ENCODE data around the gene CAPN8. TPM values are rescaled to one million over a fixed set of nuclear protein-coding genes. Genes with fewer than 3 reads are reported as not detected.

CAPN8 gene
- total RNA-seq, 6 experiments from 2014 or later: 0.35 to 1.1 TPM; not detected in 4

DNA sequence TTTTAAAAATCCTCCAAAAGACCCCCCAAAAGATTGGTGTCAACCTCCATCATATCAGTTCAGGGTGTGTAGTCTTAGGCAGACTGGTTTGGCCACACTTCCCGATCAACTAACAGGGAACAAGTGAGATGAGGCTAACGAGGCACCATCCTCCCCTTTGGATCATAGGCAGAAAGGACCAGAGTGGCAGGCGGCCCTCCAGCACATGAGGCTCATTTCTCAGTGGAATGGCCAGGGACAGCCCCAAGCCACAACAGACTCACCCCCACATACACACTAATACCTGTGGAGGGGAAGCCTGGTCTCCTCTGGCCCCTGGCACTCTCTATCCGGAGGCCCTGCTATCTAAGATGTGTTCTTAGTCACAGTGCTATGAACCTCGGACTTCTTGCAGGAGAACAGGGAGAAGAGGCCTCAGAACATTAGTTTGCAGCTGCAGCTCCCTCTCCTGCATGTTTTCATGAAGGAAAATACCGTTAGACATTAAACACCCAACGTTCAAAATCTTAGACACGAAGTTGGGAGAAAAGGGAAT is 29.6 kb upstream of the CAPN8 start:
- DNase-seq: no peak
- TF ChIP-seq, protein P1, sequence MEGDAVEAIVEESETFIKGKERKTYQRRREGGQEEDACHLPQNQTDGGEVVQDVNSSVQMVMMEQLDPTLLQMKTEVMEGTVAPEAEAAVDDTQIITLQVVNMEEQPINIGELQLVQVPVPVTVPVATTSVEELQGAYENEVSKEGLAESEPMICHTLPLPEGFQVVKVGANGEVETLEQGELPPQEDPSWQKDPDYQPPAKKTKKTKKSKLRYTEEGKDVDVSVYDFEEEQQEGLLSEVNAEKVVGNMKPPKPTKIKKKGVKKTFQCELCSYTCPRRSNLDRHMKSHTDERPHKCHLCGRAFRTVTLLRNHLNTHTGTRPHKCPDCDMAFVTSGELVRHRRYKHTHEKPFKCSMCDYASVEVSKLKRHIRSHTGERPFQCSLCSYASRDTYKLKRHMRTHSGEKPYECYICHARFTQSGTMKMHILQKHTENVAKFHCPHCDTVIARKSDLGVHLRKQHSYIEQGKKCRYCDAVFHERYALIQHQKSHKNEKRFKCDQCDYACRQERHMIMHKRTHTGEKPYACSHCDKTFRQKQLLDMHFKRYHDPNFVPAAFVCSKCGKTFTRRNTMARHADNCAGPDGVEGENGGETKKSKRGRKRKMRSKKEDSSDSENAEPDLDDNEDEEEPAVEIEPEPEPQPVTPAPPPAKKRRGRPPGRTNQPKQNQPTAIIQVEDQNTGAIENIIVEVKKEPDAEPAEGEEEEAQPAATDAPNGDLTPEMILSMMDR (IDR thresholded peaks at IDR 0.05): no peak
- no peak for TF ChIP-seq POLR2A (IDR thresholded peaks at IDR 0.05)
- Histone ChIP-seq H3K36me3 (no peaks in the 10 kb centered on the region), H3K9me3 (no peaks in the 10 kb centered on the region), H3K4me3 (no peak overlapping the region), H3K27ac (no peak overlapping the region), H3K27me3 (no peaks in the 10 kb centered on the region), H3K4me1 (peaks cover 0 to 4% (median 0%) of the 10 kb centered on the region in 4 donors)
- no peak for ATAC-seq
- WGBS (ENCODE audit: insufficient coverage, low coverage, low lambda C conversion rate, missing lambda C conversion rate): 47% methylated on average over 5 of the region's 8 CpGs
- intact Hi-C loops (cut with DNase I): loop anchor here in 1 of 2 donors (10.0 kb wide), 1 partner anchor 360 kb away; no protein-coding TSS in a partner anchor

DNA sequence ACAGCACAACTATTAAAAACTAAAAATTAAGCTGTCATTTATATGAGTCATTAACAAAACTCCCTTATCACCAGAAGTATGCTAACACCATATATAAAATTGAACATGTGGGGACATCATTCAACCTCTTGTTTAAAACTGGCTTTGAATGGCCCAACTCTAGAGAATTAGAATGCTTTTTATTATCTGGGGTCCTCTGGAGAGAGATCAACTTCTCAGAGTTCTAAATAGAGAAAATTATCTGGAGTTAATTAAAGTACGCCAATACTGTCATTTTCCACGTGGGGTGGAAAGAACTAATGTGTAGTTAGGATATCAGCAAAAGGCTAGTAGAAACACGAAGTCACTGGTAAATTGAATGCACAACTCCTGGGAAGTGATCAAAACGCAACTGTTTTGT is 25.6 kb upstream of the CAPN8 start:
- Histone ChIP-seq H3K9me3 (no peaks in the 10 kb centered on the region), H3K4me1 (no peaks in the 10 kb centered on the region), H3K27me3 (no peaks in the 10 kb centered on the region), H3K4me3 (no peak overlapping the region), H3K27ac (no peak overlapping the region), H3K36me3 (no peaks in the 10 kb centered on the region)
- intact Hi-C loops (cut with DNase I): loop anchor here in 1 of 2 donors (10.0 kb wide), 1 partner anchor 364 kb away; no protein-coding TSS in a partner anchor
- no peak for DNase-seq
- WGBS (ENCODE audit: insufficient coverage, low coverage, low lambda C conversion rate, missing lambda C conversion rate): 67% methylated on average over 4 of the region's 4 CpGs
- ATAC-seq: no peak
- TF ChIP-seq POLR2A (IDR thresholded peaks at IDR 0.05): no peak
- TF ChIP-seq, protein P1 (IDR thresholded peaks at IDR 0.05): no peak

DNA sequence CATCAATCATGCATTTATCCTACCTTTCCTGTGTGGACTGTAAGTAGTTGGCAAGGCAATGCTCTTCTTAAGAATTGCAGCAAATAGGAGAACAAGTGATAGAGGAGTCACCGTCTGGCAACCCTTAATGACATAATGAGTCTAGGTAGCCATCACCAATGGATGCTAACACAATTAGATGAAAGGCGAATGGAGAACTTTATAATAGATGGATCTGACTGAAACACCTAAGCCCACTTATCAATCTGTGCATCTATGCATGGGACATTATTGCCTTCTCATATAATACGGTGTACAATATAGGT is 18.9 kb upstream of the CAPN8 start:
- intact Hi-C loops (cut with DNase I): no loop called here
- WGBS (ENCODE audit: insufficient coverage, low coverage, low lambda C conversion rate, missing lambda C conversion rate): 72% methylated on average over 2 of the region's 3 CpGs

DNA sequence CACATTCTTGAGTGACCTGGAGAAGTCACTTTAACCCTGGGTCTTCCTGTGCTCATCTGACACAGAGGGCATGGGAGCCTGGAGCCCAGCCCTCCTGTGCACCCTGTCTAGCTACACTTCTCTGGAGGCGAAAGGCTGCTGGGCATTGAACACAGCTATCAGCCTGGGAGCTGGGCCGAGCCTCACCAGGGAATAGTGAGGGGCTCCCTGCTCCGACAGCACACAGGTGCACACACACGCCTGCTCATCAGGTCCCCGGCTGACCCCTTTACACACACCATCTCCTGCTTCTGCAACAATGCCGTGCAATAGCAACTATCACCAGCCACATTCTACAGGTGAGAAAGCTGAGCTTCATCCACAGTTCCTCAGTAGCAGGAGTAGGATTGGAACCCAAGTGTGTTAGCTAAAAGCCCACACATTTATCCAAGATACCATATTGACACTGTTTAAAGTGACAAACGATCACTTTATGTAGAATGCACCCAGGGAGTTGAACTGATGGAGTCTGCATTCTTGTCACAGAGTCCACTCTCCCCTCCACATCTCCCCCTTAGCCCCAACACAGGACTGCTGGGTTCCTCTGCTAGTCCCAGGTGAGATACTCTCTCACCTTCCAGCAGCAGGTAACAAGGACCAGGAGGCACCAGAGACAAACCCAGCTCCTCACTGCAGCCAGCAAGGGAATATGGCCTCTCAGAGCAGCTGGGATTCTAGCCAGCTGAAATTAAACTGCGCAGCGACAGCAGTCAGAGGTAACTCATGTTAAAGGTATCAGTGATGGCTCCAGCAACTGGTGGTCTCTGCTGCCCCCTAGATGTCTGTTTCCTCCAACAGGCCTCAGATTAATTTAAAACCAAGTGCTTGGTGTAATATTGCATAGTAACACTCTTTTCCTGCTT is 18.3 kb upstream of the CAPN8 start:
- ATAC-seq (peak; percentile 83 to 96 (median 85)), DNase-seq (peak; percentile 50 to 58 (median 57))
- intact Hi-C loops (cut with DNase I): no loop called here
- Histone ChIP-seq H3K9me3 (no peaks in the 10 kb centered on the region), H3K27me3 (no peaks in the 10 kb centered on the region), H3K36me3 (no peaks in the 10 kb centered on the region), H3K27ac (no peak overlapping the region), H3K4me3 (no peak overlapping the region), H3K4me1 (no peaks in the 10 kb centered on the region)
- WGBS (ENCODE audit: insufficient coverage, low coverage, low lambda C conversion rate, missing lambda C conversion rate): 75% methylated on average over 2 of the region's 9 CpGs
- TF ChIP-seq POLR2A (IDR thresholded peaks at IDR 0.05): no peak
- TF ChIP-seq, protein P1 (IDR thresholded peaks at IDR 0.05): peak; percentile 59 to 87 (median 65)

More for the DNA sequence above, 18.9 kb upstream of the CAPN8 start:
- TF ChIP-seq, protein P1 (IDR thresholded peaks at IDR 0.05): no peak
- TF ChIP-seq POLR2A (IDR thresholded peaks at IDR 0.05): no peak
- no peak for DNase-seq
- Histone ChIP-seq H3K4me1 (no peaks in the 10 kb centered on the region), H3K27ac (no peak overlapping the region), H3K4me3 (no peak overlapping the region), H3K27me3 (no peaks in the 10 kb centered on the region), H3K36me3 (no peaks in the 10 kb centered on the region), H3K9me3 (no peaks in the 10 kb centered on the region)
- no peak for ATAC-seq

All from right lobe of liver (tissue), 6 donors.